ENCODE data around the gene RHOU. TPM values are rescaled to one million over a fixed set of nuclear protein-coding genes. Genes with fewer than 3 reads are reported as not detected.

Gene RHOU
- total and polyA plus RNA-seq, 11 donors = 1.3 to 20.5 (median 2.9) TPM

GRCh38 chr1:228778026-228778425 lies 42.7 kb downstream of the RHOU start:
- no peaks in the 10 kb centered on the region for H3K9me3 ChIP-seq
- TF ChIP-seq, protein P1, sequence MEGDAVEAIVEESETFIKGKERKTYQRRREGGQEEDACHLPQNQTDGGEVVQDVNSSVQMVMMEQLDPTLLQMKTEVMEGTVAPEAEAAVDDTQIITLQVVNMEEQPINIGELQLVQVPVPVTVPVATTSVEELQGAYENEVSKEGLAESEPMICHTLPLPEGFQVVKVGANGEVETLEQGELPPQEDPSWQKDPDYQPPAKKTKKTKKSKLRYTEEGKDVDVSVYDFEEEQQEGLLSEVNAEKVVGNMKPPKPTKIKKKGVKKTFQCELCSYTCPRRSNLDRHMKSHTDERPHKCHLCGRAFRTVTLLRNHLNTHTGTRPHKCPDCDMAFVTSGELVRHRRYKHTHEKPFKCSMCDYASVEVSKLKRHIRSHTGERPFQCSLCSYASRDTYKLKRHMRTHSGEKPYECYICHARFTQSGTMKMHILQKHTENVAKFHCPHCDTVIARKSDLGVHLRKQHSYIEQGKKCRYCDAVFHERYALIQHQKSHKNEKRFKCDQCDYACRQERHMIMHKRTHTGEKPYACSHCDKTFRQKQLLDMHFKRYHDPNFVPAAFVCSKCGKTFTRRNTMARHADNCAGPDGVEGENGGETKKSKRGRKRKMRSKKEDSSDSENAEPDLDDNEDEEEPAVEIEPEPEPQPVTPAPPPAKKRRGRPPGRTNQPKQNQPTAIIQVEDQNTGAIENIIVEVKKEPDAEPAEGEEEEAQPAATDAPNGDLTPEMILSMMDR (IDR thresholded peaks at IDR 0.05) = no peak
- no peak for TF ChIP-seq POLR2A (IDR thresholded peaks at IDR 0.05)
- WGBS, 4 donors = 81 to 85% (median 82%) methylated on average over 1 of the region's 1 CpG
- no peaks in the 10 kb centered on the region for H3K36me3 ChIP-seq
- H3K4me3 ChIP-seq = no peak overlapping the region
- peaks cover 0 to 12% (median 5%) of the 10 kb centered on the region in 12 donors for H3K4me1 ChIP-seq
- intact Hi-C loops (cut with DNase I) = no loop called here
- DNase-seq (no peak), ATAC-seq (no peak)
- peaks cover 0 to 12% (median 0%) of the 10 kb centered on the region in 9 donors for H3K27me3 ChIP-seq
- no peak overlapping the region for H3K27ac ChIP-seq

GRCh38 chr1:228778466-228778865 lies 43.2 kb downstream of the RHOU start:
- no peak overlapping the region for H3K27ac ChIP-seq
- ATAC-seq (no peak), DNase-seq (no peak)
- H3K4me1 ChIP-seq = peaks cover 0 to 12% (median 5%) of the 10 kb centered on the region in 12 donors
- H3K36me3 ChIP-seq = no peaks in the 10 kb centered on the region
- H3K4me3 ChIP-seq = no peak overlapping the region
- intact Hi-C loops (cut with DNase I) = no loop called here
- WGBS, 4 donors = 67 to 78% (median 71%) methylated on average over 3 of the region's 3 CpGs
- no peak for TF ChIP-seq POLR2A (IDR thresholded peaks at IDR 0.05)
- TF ChIP-seq, protein P1 (IDR thresholded peaks at IDR 0.05) = no peak
- no peaks in the 10 kb centered on the region for H3K9me3 ChIP-seq
- H3K27me3 ChIP-seq = peaks cover 0 to 16% (median 0%) of the 10 kb centered on the region in 9 donors

- Histone ChIP-seq H3K4me1 (peaks cover 0 to 12% (median 5%) of the 10 kb centered on the region in 12 donors), H3K27me3 (peaks cover 0 to 21% (median 0%) of the 10 kb centered on the region in 9 donors), H3K36me3 (no peaks in the 10 kb centered on the region), H3K27ac (no peak overlapping the region), H3K4me3 (no peak overlapping the region), H3K9me3 (no peaks in the 10 kb centered on the region)
- DNase-seq (no peak), ATAC-seq (no peak)
- TF ChIP-seq, protein P1 (IDR thresholded peaks at IDR 0.05) = no peak
- intact Hi-C loops (cut with DNase I) = no loop called here
Observed at GRCh38 chr1:228778961-228779360, 43.7 kb downstream of the RHOU start.

- H3K27me3 ChIP-seq = peaks cover 0 to 22% (median 4%) of the 10 kb centered on the region in 9 donors
- H3K4me3 ChIP-seq = no peak overlapping the region
- H3K36me3 ChIP-seq = no peaks in the 10 kb centered on the region
- H3K27ac ChIP-seq = no peak overlapping the region
- DNase-seq = peak in 1 of 5 donors; percentile 51
- TF ChIP-seq, protein P1 (IDR thresholded peaks at IDR 0.05) = no peak
- TF ChIP-seq POLR2A (IDR thresholded peaks at IDR 0.05) = no peak
- intact Hi-C loops (cut with DNase I) = no loop called here
- H3K9me3 ChIP-seq = no peaks in the 10 kb centered on the region
- 8 to 18% (median 15%) methylated on average over 8 of the region's 8 CpGs for WGBS, 4 donors
- peaks cover 0 to 13% (median 5%) of the 10 kb centered on the region in 12 donors for H3K4me1 ChIP-seq
- peak; percentile 50 to 82 (median 64) for ATAC-seq
Observed at GRCh38 chr1:228781161-228781808, 46.0 kb downstream of the RHOU start.
